MM.1S (cell line): ENCODE measurements around the gene TMEM245.

ENCODE experiments used
- EZH2phosphoT487 ChIP-seq: fragments of 300-600 bp; sonication (generic); IDR thresholded peaks from 2 replicates; pipeline ENCODE4 v1.6.1; 2018; ENCODE audit warnings: antibody characterized with exemption, low read length
- TF ChIP-seq, protein P1 (sequence below): fragments of 300-600 bp; sonication (generic); IDR thresholded peaks from 2 replicates; pipeline ENCODE4 v1.5.1; 2016; ENCODE audit warnings: antibody characterized with exemption, low read length, mixed read lengths

DNA sequence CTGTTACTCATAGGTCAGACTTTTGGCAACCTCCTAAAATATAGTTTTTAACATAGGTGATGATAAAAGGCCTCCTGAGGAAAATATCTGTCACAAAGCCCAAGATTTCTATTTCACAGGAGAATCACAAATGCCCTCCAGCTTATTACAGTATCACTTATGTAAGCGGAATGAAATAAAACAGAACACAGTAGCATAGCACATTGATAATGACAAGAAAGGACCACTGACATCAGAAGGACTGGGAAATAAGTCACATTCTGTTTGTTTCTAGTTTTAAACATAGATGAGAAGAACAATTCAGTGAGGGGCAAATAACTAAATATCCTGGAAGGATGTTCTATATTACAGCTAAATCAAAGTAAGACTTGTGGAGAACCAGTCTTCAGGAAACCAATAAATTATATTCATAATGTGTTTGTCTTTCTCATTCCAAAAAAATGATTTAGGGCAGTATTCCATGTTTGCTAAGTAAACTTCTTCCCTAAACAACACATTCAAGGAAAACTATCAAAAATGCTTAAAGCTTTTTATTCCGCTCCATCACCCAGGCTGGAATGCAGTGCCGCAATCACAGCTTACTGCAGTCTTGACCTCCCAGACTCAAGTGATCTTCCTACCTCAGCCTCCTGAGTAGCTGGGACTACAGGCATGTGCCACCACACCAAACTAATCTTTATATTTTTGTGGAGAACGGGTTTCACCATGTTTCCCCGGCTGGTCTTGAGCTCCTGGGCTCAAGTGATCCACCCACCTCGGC lies 85.6 kb downstream of the TMEM245 start:
- TF ChIP-seq, protein P1, sequence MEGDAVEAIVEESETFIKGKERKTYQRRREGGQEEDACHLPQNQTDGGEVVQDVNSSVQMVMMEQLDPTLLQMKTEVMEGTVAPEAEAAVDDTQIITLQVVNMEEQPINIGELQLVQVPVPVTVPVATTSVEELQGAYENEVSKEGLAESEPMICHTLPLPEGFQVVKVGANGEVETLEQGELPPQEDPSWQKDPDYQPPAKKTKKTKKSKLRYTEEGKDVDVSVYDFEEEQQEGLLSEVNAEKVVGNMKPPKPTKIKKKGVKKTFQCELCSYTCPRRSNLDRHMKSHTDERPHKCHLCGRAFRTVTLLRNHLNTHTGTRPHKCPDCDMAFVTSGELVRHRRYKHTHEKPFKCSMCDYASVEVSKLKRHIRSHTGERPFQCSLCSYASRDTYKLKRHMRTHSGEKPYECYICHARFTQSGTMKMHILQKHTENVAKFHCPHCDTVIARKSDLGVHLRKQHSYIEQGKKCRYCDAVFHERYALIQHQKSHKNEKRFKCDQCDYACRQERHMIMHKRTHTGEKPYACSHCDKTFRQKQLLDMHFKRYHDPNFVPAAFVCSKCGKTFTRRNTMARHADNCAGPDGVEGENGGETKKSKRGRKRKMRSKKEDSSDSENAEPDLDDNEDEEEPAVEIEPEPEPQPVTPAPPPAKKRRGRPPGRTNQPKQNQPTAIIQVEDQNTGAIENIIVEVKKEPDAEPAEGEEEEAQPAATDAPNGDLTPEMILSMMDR: no peak
- TF ChIP-seq EZH2phosphoT487: no peak
